BJ (cell line): ENCODE data around the gene WDCP. TPM values are rescaled to one million over a fixed set of nuclear protein-coding genes. Genes with fewer than 3 reads are reported as not detected.
"Not testable (repeated sequence)": the region's sequence is repeated elsewhere in the genome, so short reads cannot be mapped to it uniquely, and the experiment has no call there.

ENCODE experiments used
- CTCF ChIA-PET: fragments of 350-600 bp; formaldehyde crosslinking; extraction: SDS; loops from one replicate; lab custom pipeline; 2021; ENCODE audit warnings: antibody characterized with exemption, inconsistent platforms; lab: Yijun Ruan, JAX
- POLR2A ChIA-PET: fragments of 300-600 bp; sonication (Branson Sonifier 250); formaldehyde crosslinking; extraction: SDS; loops from one replicate; lab custom pipeline; 2021; ENCODE audit warnings: antibody characterized with exemption; lab: Charles Lee
- DNase-seq: peaks from one replicate; pipeline ENCODE4 v3.0.0-alpha.2; 2011; ENCODE audit warnings: low read depth
- H3K27me3 ChIP-seq: 2 replicates; pipeline ENCODE4 v1.6.0; 2011; ENCODE audit warnings: low read length; ENCODE audit not compliant: control insufficient read depth, insufficient read depth
- H3K36me3 ChIP-seq: 2 replicates; pipeline ENCODE4 v1.5.1; 2011; ENCODE audit warnings: low read length; ENCODE audit not compliant: control insufficient read depth, insufficient read depth
- H3K4me3 ChIP-seq: 2 replicates; pipeline ENCODE4 v1.5.1; 2011; ENCODE audit warnings: low read depth, mild to moderate bottlenecking, control low read depth, low read length
- CTCF ChIP-seq: IDR thresholded peaks from 2 replicates; pipeline ENCODE4 v1.5.1; 2011; ENCODE audit warnings: low read depth, mild to moderate bottlenecking, control low read depth, inconsistent platforms, low read length, moderate library complexity; ENCODE audit not compliant: insufficient read depth
- polyA plus RNA-seq: library from polyadenylated mRNA; depleted of rRNA; stranded (reverse); fragments of >200 nt; gene quantifications from 2 replicates; pipeline ENCODE4 v1.2.3, GENCODE V29; 2011

WDCP gene
- polyA plus RNA-seq, 1 experiment, result 10.9 TPM

- ChIA-PET POLR2A (interaction anchor here (0.5 kb wide), 1 partner anchor 62 kb away, joined by 12 read pairs; no protein-coding TSS in a partner anchor), CTCF (interaction anchor here (0.6 to 0.8 kb wide), 2 partner anchors 69 to 1538 kb away, joined by 3 to 5 read pairs; partner anchors contain the start of gene TP53I3)
- H3K36me3 ChIP-seq, result no peaks in the 10 kb centered on the region
- no peak overlapping the region for H3K4me3 ChIP-seq
- no peaks in the 10 kb centered on the region for H3K27me3 ChIP-seq
- DNase-seq, result peak; percentile 55
- TF ChIP-seq CTCF, result no peak
Measured at GRCh38 chr2:24015562-24016375, 31.4 kb downstream of the WDCP start.

GRCh38 chr2:24014902-24015301 is 32.3 kb downstream of the WDCP start:
- not testable (repeated sequence) for H3K4me3 ChIP-seq, DNase-seq, H3K27me3 ChIP-seq, H3K36me3 ChIP-seq
- CTCF ChIA-PET, result interaction anchor here (0.6 to 0.8 kb wide), 2 partner anchors 70 to 1539 kb away, joined by 3 to 5 read pairs; partner anchors contain the start of gene TP53I3
- POLR2A ChIA-PET, result interaction anchor here (0.5 kb wide), 1 partner anchor 63 kb away, joined by 12 read pairs; no protein-coding TSS in a partner anchor

GRCh38 chr2:24012521-24013188 is 34.5 kb downstream of the WDCP start:
- ChIA-PET CTCF (no interaction called here), POLR2A (no interaction called here)
- Histone ChIP-seq H3K27me3 (no peaks in the 10 kb centered on the region), H3K36me3 (no peaks in the 10 kb centered on the region), H3K4me3 (no peak overlapping the region)
- TF ChIP-seq CTCF, result no peak
- DNase-seq, result no peak

GRCh38 chr2:24011250-24012104 is 35.7 kb downstream of the WDCP start:
- POLR2A ChIA-PET, result no interaction called here
- no peak for DNase-seq
- CTCF ChIA-PET, result interaction anchor here (0.8 kb wide), 1 partner anchor 85 kb away, joined by 3 read pairs; no protein-coding TSS in a partner anchor

More at GRCh38 chr2:24011250-24012104, 35.7 kb downstream of the WDCP start:
- TF ChIP-seq CTCF, result no peak
- Histone ChIP-seq H3K27me3 (no peaks in the 10 kb centered on the region), H3K36me3 (no peaks in the 10 kb centered on the region), H3K4me3 (no peak overlapping the region)
